ENCODE measurements around the gene TP53I3. TPM values are rescaled to one million over a fixed set of nuclear protein-coding genes. Genes with fewer than 3 reads are reported as not detected.
"Not testable (repeated sequence)": the region's sequence is repeated elsewhere in the genome, so short reads cannot be mapped to it uniquely, and the experiment has no call there.

TP53I3 gene
- total RNA-seq, 1 donor from 2014 or later = 80.3 TPM

DNA sequence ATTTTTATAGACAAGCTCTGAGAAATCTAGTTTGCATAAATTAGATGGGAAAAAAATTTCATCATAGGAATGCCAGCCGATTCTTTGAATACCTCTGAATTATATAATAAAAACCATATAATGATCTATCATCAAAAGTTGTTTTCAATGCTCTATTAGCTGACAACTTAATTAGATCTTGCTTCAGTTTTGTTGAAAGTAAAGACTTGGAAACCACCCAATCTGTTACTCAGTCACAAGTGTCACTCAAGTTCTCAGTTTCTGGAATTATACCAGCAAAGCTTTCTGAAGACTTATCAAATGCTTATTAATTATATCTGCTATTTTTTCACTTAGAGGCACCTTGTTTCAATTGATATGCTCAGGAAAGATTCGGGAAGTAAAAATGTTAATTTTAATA lies 17.4 kb upstream of the TP53I3 start:
- DNase-seq (ENCODE audit: extremely low read depth, low read depth, low spot score) = no peak

DNA sequence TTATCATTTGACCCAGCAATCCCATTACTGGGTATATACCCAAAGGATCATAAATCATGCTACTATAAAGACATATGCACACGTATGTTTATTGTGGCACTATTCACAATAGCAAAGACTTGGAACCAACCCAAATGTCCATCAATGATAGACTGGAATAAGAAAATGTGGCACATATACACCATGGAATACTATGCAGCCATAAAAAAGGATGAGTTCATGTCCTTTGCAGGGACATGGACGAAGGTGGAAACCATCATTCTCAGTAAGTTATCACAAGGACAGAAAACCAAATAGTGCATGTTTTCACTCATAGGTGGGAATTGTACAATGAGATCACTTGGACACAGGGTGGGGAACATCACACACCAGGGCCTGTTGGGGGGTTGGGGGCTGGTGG lies 16.1 kb upstream of the TP53I3 start:
- not testable (repeated sequence) for DNase-seq (ENCODE audit: extremely low read depth, low read depth, low spot score)

DNA sequence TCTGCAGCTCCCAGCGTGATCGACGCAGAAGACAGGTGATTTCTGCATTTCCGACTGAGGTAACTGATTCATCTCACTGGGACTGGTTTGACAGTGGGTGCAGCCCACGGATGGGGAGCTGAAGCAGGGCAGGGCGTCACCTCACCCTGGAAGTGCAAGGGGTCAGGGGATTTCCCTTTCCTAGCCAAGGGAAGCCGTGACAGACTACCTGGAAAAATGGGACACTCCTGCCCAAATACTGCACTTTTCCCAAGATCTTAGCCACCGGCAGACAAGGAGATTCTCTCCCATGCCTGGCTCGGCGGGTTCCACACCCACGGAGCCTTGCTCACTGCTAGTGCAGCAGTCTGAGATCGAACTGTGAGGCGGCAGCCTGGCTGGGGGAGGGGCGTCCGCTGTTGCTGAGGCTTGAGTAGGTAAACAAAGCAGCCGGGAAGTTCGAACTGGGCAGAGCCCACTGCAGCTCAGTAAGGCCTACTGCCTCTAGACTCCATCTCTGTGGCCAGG lies 10.6 kb upstream of the TP53I3 start:
- not testable (repeated sequence) for DNase-seq (ENCODE audit: extremely low read depth, low read depth, low spot score)

DNA sequence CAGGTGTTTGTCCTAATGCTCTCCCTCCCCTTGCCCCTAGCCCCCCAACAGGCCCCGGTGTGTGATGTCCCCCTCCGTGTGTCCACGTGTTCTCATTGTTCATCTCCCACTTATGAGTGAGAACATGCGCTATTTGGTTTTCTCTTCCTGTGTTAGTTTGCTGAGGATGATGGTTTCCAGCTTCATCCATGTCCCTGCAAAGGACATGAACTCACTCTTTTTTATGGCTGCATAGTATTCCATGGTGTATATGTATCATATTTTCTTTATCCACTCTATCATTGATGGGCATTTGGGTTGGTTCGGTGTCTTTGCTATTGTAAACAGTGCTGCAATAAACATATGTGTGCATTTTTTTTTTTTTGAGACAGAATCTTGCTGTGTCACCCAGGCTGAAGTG lies 8.6 kb upstream of the TP53I3 start:
- DNase-seq (ENCODE audit: extremely low read depth, low read depth, low spot score) = not testable (repeated sequence)

DNA sequence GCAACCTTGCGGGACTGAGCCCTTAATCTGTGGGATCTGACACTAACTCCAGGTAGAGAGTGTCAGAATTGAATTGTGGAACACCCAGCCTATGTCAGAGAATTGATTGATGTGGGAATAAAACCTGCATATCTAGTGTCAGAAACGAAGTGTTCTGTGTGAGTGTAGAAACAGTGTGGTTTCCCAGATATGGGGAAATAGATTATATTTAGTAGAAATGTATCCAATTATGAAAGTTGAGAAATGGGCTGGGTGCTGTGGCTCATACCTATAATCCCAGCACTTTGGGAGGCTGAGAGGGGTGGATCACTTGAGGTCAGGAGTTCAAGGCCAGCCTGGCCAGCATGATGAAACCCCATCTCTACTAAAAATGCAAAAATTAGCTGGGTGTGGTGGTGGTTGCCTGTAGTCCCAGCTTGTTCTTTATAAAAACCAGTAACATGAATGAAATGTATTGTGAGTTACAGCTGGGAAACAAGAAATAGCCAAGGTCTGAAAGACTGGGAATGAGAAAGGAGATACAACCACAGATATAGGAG lies 4.3 kb upstream of the TP53I3 start:
- no peak for DNase-seq (ENCODE audit: extremely low read depth, low read depth, low spot score)

DNA sequence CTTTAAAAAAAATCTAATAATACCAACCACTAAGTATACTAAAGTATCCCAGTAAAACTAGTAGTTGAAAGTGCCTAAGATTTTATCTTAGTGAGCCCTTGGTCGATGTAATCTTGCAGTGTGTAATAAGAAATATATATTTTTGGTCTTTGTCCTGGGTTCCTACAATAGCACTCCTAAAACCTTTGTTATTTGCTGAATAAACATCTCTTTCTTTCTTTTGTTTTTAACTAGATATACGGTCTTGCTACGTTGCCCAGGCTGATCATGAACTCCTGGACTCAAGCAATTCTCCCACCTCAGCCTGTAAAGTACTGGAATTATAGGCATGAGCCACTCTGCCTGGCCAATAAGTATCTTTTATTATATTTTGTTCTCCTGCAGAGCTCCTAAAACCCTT lies 2.4 kb upstream of the TP53I3 start:
- no peak for DNase-seq (ENCODE audit: extremely low read depth, low read depth, low spot score)

DNA sequence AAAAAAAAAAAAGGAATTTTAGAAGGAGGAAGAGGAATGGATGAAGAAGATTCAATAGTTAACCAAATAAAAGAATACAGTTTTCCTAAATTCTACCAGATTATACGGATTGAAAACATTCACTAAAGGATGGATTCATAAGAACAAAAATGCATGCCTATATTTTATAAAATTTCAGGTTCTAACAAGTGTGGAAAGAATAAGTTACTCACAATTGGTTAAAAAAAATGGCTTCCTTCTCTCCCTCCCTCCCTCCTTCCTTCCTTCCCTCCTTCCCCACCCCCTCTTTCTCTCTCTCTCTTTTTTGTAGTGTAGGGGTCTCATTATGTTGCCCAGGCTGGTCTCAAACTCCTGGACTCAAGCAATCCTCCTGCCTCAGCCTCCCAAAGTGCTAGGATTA lies 1.6 kb upstream of the TP53I3 start:
- no peak for DNase-seq (ENCODE audit: extremely low read depth, low read depth, low spot score)

DNA sequence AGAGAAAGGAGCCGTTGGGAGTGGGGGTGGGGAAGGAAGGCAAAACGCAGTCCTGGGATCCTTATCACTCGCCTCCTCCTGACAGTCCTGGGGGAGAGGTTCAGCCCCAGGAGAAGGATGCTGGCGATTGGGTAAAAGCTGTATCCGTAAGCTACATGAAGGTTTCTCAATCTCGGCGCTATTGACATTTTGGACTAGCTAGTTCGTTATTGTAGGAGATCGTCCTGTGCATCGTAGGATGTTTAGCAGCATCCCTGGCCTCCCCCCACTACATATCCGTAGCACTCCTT lies 511 bp upstream of the TP53I3 start:
- no peak for DNase-seq (ENCODE audit: extremely low read depth, low read depth, low spot score)

DNA sequence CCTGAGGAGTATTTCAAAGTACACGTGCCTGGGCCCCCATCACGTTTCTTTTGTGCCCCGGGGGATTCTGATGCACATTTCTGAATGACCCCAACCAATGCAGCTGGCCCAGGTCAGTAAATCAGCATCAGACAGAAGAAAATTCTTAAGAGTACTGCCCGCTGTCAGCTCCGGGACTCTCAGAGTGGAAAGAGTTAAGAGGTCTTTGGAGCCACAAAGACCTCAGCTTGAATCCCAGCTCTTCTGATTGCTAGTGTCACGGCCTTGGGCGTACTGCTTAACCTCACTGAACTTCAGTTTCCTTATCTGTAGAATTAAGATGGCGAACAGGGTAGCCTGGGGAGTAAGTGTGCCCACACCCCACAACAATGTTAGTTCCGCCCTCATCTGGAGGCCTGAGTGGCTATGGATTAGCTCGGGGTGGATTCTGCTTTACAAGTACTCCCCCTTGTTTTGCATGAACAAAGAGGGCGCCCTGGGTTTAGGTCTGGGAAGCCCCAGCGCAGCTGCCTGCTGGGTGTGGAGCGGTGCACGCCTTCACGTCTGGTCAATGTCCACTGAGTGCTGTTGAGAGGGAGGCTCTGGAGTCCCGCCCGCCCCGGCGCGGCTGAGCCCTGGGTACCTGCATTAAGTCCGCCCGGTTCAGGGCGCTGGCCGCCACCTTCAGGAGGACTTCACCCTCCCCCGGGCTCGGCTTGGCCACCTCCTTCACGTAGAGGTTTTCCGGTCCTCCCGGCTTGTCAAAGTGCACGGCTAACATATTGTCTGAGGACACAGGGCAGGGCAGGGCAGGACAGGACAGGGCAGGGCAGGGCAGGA lies 858 bp downstream of the TP53I3 start:
- DNase-seq (ENCODE audit: extremely low read depth, low read depth, low spot score) = no peak

DNA sequence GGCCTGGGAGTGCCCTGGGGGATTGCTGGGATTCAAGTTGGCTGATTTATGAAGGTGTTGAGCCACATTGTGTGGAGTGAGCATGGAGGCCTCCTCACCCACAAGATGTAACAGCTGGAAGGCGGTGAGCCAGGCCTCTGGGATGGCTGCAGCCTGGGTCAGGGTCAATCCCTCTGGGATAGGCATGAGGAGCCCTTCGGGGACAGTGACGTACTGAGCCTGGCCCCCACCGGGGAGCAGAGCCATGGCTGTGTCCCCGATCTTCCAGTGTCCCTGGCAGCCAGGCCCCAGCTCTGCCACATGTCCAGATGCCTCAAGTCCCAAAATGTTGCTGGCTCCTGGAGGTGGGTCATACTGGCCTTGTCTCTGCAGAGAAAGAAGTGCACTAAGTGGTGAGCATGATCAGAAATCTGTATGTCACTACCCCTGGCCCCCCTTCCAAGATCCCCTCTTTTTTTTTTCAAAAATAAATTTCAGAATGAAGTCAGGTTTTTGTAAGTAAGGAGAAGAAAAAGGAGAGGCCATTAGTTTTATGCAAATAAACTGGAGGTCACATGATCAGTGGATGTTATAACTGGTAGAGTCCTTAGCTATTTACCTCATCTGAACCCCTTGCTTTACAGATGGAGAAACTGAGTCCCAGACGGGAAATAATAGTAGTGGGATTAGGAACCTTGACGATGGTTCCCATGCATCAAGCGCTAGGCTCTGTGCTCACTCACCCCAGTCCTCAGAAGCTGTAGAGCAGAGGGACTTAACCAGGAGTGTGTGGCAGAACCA lies 1.7 kb downstream of the TP53I3 start:
- DNase-seq (ENCODE audit: extremely low read depth, low read depth, low spot score) = no peak

DNA sequence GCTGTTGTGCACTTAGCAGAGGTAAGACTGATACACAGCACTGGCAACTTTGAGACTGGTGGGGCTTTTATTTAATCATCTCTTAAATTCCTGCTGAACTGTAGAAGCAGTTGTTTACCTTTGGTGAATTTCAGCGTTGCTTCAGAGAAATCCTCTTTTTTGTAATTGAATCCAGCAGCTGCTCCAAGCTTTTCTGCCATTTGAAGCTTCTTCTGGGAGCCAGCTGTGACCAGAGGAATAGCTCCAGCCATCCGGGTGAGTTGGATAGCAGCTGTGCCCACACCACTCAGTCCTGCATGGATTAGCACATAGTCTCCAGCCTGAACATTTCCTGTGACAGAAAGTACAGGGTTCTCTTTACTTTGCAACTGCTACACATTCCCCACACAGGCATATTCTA lies 3.9 kb downstream of the TP53I3 start:
- DNase-seq (ENCODE audit: extremely low read depth, low read depth, low spot score) = no peak

DNA sequence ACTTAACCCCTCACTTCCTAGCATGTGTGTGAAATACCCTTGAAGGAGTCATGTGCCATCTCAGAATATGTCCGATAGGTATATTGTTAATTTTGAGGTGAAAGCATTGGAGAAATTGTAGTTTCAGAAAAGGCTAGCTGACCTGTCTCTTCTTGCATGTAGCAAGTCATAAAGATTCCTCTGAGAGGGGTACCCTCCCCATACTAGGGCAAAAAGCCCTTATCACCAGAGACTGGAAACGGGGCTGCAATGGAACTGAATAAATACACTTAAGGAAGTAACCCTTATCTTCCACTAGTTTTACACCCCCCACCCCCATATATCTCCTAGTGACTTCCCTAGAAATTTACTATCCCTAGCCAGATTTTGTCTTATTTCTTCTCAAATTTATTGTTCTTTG lies 6.8 kb downstream of the TP53I3 start:
- no peak for DNase-seq (ENCODE audit: extremely low read depth, low read depth, low spot score)

DNA sequence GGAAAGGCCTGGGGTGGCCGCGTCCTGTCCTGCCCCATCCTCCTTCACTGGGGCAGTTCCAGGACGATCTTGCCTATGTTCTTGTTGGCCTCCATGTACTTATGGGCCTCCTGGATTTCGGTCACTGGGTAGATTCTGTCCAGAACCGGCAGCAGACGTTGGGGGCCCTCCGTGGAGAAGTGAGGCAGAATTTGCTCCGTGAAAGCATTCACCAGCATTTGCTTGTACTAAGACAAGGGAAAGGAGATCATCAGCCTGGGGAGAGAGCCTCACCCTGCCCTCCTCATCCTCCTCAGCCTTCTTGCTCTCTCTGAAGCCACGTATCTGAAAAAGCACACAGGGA lies 7.1 kb downstream of the TP53I3 start:
- DNase-seq (ENCODE audit: extremely low read depth, low read depth, low spot score) = no peak

DNA sequence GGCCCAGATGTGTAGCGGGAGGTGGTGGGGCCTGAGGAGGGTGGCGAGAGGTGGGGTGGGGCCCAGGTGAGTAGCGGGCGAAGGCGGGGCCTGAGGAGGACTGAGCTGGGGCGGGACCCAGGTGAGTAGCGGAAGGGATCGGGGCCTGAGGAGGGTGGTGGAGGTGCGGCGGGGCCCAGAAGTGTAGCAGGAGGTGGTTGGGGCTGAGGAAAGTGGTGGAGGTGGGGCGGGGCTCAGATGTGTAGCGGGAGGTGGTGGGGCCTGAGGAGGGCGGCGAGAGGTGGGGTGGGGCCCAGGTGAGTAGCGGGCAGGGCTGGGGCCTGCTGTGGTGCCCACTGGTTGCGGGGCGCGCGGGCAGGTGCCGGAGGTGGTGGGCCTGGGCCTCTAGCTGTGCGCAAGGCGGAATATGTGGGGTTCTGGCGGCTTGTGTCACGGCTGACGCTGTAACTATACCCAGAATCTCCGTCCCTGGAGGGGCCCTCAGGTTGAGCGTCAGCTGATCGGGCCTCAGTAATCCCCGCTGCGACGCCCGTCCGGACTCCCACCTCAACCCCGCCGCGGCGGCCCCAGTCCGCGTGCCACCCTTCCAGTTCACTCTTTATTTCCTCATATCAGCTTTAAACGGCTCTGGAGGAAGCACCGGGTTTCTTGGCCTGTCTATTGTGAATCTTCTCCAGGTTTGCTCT lies 7.6 kb downstream of the TP53I3 start:
- DNase-seq (ENCODE audit: extremely low read depth, low read depth, low spot score) = no peak

DNA sequence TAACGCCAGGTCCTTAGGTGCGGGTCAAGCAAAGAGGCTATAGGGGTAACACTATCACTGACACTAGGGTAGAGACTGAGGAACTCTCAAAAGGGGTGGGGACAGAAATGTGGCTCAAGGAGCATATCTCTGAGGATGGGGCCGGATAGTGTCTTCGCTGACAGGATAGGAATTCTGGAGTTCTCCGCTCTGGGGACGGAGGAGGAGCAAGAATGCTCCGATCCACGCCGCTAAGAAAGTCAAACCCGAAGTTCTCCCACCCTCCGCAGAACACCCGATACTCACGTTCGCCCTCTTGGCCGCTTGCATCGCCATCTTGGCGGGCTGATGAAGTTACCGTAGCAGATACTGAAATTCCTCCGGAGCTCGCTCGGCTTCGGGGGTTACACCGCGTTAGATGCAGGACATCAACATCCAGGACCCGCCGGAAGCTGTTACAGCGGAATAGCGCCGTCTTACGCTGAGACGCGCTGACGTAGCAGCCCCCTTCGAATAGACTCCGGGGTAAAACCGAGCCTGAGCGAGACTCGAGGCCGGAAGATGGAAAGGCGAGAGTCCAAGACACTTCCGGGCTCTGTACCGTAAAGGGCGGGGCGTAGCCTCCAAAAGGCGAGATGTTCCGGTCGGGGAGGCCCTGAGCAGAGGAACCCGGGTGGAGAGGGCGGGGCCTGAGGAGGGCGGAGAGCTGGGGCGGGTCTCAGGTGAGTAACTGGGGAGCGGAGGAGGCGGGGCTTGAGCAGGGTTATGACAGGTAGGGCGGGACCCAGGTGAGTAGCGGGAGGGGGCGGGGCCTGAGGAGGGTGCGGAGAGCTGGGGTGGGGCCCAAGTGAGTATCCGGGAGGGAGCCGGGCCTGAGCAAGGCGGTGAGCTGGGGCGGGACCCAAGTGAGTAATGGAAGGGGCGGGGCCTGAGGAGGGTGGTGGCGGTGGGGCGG lies 8.5 kb downstream of the TP53I3 start, which contains the start of gene SF3B6:
TSS of gene SF3B6 (minus strand) at position 412 of the 934 bp plus-strand sequence. CDS start at position 315, 97 bp downstream.
- peak; percentile 94 for DNase-seq (ENCODE audit: extremely low read depth, low read depth, low spot score)

DNA sequence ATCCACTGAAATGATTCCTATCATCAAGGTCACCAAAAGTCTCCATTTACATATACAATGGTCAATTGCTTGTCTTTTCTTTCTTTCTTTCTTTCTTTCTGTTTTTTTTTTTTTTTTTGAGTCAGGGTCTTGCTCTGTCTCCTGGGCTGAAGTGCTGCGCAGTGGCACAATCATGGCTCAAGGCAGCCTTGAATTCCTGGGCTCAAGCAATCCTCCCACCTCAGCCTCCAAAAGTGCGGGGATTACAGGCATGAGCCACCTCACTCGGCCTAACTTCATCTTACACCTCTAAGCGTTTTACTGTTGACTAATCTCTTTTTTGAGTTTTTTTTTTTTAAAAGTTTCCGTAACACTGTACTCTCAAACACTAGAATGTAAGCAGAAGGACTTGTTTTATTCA lies 9.4 kb downstream of the TP53I3 start:
- DNase-seq (ENCODE audit: extremely low read depth, low read depth, low spot score) = no peak

DNA sequence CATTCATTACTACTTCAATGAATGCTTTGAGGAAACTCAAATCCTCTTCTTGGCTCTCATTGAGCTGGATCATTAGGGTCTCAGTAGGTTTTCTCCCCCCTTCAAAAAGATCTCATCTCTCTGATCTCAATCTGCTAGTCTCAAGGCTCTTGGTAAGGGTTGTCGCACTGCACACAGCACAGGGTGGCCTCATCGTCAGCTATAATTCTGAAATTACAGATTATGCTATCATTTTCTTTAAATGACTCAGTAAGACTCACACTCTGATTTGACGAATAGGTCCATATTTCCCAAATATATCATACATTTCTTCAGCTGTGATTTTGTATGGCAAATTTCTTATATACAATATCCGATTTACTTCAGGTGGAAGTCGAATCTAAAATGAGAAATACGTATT lies 10.8 kb downstream of the TP53I3 start:
- DNase-seq (ENCODE audit: extremely low read depth, low read depth, low spot score) = no peak

DNA sequence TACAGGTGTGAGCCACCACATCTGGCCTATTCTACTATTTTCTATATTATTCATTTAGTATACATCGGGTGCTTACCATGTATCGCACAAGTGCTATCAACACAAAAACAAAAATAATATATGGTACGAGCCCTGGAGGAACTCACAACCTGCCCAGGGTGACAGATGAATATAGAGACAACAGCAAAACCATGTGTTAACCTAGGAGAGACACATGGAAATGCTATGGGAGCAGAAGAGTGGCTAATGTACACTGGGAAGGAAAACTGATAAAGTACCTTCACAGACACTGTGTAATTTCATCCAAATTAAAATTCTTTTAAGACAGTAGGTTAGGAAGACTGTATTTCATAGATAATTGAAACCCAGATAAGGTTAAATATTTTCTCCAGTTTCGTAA lies 12.4 kb downstream of the TP53I3 start:
- DNase-seq (ENCODE audit: extremely low read depth, low read depth, low spot score) = no peak

DNA sequence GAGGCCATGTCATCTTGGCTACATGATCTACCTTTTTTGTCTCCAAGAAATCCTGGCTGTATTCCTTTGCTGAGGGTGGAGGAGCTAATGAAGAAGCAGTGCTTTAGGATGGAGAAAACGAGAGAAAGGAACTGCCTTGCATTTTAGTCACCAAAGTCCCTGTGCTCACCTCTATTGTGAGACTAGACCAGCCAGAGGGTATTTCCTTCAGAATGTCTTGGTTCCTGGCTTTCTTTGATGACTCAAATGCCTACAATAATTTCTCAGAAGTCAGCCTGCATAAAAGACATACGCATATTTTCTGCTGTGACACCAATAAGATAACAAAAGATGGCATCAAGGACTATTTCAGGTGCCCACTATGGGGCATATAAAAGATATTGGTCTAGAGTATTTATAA lies 19.3 kb downstream of the TP53I3 start:
- DNase-seq (ENCODE audit: extremely low read depth, low read depth, low spot score) = no peak

DNA sequence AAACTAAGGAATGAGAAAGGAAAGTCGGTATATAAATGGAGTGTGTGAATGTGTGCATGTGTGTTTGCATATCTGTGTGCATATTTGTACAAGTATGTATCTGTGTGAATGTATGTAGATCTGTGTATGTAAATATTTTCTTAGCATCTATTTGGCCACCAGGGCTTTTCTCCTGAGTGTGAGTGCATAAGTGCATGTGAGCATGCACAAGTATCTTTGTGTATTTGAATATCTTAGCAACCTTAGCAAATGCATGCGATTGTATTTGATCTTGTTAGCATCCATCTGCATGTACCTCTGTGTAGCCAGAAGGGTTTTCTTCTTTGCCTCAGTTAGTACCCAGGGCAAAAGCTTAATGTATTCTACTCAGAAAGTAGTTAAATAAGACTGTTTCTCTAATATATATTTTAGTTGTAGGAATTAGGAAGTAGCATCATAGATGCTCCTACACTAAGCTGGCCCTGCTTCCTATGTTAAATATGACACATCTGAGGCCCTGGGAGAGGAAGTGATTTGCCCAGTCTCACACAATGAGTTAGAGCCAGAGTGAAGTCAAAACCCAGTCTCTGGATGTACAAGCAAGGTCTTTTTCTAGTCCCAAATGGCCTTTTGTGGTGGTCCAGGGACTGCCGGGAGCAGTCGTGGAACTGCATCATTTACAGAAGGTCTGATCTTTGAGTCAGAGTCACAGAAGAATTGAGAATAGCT lies 25.9 kb downstream of the TP53I3 start:
- no peak for DNase-seq (ENCODE audit: extremely low read depth, low read depth, low spot score)
